HG03280 (cell line): Measurements from ENCODE around the gene SNTG2.

Experiments
- ATAC-seq: cut with Tn5 transposase; IDR thresholded peaks from one replicate; pipeline ENCODE4 v1.9.1; 2021; ENCODE audit warnings: mild to moderate bottlenecking, moderate library complexity; ENCODE audit not compliant: unreplicated experiment

Gene SNTG2

DNA sequence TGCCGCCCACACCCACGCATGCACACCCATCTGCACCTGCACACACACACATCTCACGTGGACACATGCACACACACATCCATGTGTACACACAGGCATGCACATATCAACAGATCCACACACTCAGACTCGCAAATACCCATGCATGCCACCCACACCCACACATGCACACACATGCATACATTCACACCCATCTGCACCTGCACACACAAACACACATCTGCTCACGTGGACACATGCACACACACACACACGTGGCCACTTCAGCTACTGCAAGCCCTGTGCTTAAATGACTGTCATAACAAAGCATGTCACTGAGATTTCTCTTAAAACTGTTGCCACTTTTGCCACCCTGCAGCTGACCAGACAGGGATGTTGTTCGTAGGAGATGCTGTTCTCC, 186.6 kb downstream of the SNTG2 start:
- no peak for ATAC-seq

DNA sequence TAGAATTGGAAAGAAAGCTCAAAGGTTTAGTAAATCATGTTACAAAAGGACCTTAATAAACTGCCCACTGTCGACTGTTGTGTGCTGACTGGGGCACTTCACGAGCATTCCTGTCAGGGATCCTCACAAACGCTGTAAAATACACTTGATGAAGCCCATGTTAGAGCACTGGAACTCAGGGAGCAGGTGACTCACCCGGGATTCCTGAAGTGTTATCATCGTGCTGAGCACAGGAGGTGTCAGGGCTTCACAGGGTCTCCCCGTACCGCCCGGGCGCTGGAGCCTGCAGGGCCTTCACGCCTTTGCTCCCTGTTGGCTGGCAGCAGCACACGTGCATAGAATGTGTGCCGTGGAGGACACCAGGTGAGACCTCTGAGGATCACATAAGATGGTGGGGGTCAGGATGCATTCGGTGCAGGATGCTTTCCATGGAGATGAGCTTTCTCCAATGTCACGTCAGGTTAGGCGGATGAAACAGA, 187.3 kb downstream of the SNTG2 start:
- no peak for ATAC-seq

DNA sequence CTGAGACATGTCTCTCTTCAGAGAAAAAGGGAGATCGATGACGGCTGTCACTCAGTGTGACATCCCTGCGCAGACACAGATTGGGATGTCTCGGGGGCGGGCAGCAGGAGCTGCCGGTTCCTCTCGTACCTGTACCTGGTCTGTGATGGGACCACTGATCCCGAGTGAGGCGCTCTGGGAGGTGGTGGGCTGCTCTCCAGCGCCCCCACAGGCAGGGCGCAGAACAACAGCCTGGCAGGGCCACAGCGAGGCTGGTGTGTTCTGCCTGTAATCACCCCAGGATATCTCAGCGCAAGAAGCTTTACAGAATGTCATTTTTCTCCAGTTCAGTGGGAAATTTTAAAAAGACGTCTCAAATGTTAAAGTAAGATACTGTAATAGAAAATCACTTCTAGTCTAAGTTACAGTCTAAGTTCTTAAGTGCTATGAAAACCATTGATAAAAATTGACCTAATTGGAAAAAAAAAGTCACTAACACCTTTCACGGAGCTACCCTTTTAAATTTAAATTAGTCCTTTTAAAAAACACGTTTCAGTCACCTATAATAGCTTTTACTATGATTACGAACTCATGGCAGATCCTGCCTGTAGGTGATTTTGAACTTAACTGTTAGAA, 189.8 kb downstream of the SNTG2 start:
- no peak for ATAC-seq

DNA sequence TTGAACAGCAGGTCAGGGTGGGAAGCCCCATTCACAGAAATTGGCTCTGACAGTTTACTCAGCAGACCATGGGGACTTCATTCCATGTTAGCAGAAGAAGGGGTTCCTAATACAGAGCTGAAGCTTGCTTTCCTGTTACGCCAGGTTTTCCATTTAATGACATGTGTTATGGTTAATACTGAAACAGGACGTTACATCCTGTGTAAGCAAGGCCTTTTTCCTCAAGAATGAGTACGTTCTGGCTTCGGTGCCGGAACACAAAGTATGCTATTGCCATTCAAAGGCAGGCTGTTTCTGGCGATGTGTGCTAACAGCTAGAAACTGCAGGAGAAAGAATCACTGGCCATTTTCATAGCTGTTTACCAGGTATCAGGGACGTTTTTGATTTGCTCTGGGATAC, 190.4 kb downstream of the SNTG2 start:
- ATAC-seq, result no peak

DNA sequence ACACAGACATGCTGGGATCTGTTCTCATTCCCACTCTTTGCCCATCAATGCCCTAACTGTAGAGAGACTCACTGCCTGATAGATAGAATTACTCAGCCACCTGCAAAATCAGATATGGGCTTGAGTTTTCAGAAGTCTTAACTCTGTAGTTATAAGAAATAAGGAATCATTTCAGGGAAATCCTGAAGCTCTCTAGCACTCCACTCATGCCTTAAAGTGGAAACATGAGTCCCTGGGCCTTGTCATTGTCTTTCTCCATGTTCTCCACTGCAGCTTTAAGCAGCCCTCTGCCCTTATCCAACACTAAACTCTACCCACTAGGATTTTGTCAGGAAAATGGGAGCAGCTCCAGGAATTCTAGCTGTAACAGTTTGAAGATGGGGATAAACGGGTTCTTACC, 192.5 kb downstream of the SNTG2 start:
- no peak for ATAC-seq

DNA sequence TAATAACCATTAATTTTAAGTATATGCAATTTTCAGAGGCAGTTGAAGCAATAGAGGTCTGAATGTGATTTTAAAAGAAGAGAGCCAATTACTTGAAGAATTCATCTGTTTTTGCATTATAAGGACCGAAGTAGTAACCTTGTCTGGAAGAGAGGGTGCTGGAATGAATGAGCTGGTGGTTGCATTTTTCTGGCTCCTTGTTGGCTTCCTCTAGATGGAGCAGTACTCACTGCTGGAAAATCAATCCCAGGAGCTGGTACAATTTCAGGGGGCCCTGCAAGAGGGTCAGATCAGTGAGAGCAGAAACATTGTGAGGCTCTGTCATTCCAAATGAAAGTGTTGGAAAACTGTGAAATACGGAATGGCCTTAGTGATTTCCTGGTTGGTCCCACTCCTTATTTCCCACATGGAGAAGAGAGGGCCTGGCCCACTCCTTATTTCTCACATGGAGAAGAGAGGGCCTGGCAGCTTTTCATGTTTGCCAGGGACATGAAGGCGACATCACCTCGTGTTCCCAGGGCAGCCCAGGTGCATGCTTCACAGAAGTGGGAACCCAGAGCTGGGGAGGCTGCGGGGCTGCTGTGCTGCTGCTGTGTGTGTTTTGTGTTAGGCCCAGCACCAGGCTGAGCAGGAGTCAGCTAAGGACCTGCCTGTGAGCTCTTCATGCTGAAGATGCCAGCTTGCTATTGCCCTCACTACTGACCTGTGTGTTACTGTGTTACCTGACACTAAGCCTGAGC, 197.4 kb downstream of the SNTG2 start:
- no peak for ATAC-seq

DNA sequence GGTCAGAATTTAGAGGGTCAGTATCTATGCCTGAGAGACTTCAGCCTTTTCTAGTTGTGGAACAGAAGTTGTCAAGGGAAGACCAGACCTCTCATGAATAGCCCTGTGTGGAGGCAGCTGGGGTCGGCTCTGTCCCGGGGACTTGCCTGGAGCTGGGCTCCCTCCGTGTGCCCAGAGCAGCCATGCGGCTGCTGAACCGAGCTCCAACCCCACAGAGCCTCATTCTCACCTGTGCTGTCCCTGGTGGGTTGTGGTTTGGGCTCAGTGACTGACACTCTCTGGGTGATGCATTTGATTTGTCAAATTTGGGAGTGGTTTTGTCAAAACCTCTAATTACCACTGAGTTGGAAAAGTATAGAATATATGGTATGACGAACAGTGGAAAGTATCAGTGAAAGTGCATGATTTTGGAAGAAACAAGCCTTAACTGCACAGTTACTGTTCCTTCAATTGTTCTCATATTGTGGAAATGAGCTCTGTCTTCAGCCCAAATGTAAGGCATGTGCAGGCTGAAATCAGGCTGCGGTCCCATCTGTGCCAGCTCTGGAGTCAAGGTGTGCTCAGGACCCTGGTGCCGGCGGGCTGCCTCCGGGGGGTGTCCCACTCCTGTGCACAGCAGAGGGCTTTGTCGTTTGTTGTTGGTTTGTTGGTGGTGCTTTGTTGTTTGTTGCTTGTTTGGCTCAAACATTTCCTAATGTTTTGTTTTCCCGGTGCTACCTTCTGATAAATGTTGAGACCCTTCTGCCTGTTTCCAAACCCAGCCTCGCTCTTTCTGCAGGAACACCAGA, 200.3 kb downstream of the SNTG2 start:
- no peak for ATAC-seq

DNA sequence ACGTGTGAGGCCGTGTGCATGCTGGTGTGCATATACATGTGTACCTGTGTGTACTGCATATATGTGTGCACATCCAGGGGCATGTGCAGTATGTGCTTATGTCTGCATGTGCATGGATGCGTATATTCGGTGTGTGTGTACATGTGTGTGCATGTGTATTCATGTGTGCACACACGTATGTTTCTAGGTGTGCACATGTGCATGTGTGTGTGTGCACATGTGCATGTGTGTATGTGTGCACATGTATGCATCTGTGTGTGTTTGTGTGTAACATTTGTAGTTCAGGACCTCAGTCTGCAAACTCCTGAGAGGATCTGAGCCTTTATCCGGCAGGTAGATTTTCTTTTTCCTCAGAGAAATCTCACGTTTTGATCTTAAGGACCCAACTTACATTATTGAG, 201.7 kb downstream of the SNTG2 start:
- ATAC-seq, result no peak

DNA sequence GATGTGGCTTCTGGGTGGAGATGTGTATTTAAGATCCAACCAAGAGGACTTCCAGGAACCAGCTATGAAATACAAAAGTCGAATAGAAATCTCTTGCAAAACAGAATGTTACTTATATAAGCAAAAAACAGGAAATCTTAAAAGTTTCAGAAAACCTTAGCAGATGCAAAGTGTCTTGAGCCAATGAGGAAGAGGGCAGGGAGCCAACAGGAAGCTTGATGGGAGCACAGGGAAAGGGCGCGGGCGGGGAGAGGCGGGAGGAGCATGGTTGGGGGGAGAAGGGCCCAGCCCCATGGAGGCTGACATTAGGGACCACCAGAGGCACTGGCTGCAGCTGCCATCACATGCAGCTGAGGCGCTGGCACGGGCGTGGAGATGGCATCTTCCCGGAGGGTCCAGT, 203.3 kb downstream of the SNTG2 start:
- ATAC-seq, result no peak

DNA sequence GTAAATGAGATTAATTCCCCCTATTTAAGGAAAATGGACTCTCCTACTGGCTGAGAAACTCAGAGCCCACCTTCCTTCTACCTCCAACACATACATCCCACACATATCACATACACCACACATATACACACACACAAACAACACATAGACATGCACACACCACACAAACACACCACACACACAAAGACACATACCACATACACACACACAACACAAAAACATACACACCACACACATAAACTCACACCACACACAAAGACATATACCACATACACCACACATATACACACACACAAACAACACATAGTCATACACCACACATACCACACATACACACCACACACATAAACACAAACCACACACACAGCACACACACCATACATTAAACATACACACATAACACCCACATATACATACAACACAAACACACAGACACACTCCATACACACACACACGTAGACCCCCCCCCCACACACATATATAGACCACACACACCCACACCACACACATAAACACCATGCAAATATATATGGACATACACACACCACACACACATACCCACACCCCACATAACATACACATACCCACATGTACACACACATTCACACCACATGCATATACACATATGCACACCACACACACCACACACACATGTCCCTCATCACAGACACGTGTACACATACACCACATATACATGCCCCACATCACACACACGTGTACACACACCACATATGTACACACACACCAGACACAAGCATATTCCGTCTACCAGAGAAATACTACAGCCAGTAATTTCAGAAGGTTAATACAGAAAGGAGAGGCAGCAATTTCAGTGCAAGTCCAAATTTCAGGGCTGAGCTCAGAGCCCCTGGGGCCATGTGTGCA, 204.3 kb downstream of the SNTG2 start:
- no peak for ATAC-seq

DNA sequence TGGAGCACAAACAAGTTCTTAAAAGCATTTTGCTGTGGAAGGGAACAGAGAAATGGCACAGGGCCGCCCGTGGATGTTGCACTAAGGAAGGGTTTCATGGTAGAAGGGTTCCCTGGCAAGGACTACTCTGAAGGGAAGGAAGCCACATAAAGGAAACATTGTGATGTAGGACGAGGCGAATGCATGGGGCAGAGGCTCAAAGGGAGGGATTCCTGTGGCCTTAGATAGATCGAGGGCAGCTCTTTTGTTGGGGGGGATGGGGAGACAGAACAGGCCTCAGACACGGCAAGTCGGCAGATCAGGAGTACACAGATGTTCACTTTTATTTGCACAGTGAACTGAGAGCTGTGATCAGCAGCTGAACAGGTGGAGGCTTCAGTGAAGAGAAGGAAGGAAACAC, 205.4 kb downstream of the SNTG2 start:
- ATAC-seq, result no peak

DNA sequence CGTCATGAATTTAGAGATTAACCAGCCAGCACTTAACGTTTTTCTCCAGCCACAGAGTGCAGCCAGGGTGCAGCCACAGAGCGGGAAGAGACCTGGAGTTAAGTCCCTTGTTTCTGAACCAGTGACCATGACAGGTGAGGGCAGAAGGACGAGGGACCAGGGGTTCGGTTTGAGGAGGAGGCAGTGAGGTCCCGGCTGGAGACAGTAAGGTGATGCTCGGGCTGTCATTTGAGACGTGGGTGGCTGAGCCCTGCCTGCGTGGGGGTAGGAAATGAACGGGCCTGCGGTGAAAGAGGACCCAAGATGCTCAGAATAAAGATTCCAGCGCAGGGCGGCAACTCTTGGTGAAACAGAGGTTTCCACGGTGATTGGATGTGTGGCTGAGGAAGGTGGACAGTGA, 205.9 kb downstream of the SNTG2 start:
- no peak for ATAC-seq

DNA sequence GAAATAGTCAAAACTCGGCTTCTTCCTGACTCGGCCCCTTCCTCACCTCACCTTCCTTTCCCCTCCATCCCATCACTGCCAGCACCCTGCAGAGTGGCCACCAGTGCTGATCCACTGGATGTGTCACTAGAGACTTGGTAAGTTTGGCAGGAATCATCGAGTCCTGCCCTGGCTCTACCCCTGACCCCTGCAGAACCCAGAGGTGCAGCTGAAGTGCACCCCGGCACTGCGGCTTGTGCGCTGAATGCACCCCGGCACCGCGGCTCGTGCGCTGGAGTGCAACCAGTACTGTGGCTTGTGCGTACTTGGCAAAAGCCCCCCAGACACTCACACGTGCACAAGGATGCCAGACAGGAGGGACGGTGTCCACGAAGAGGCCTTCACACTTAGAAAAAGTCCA, 206.5 kb downstream of the SNTG2 start:
- ATAC-seq, result no peak

DNA sequence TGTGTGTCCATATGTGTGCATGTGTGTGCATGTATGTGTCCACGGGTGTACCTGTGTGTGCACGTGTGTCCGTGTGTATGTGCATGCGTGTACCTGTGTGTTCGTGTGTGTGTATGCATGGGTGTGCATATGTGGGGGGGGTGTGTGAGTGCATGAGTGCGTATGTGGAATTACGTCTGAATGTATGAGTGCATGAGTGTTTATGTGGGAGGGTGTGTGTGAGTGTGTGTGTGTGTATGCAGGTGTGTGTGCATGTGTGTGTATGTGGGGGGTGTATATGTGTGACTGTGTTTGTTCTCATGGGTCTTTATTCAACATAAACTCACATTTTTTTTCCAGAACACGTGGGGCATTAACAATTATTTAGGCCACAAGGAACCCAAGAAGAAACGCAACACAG, 208.4 kb downstream of the SNTG2 start:
- no peak for ATAC-seq

DNA sequence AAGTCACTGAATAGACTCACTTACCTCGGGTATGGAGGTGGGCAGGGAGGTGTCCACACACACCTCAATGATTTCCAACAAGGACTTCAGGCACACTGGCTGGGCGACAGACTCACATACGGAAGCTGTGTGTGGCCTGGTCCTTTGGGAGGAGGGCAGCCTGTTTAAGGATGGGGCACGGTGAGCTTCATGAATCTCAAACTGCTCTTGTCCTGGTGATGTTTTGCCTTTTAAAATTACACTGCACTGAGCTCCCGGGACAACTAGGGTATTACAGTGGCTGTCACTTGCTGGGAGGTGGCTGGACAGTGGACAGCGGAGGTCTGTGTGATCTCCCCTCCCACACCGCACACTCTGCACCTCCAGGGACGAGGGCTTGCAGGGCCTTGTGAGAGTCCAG, 211.6 kb downstream of the SNTG2 start:
- no peak for ATAC-seq

DNA sequence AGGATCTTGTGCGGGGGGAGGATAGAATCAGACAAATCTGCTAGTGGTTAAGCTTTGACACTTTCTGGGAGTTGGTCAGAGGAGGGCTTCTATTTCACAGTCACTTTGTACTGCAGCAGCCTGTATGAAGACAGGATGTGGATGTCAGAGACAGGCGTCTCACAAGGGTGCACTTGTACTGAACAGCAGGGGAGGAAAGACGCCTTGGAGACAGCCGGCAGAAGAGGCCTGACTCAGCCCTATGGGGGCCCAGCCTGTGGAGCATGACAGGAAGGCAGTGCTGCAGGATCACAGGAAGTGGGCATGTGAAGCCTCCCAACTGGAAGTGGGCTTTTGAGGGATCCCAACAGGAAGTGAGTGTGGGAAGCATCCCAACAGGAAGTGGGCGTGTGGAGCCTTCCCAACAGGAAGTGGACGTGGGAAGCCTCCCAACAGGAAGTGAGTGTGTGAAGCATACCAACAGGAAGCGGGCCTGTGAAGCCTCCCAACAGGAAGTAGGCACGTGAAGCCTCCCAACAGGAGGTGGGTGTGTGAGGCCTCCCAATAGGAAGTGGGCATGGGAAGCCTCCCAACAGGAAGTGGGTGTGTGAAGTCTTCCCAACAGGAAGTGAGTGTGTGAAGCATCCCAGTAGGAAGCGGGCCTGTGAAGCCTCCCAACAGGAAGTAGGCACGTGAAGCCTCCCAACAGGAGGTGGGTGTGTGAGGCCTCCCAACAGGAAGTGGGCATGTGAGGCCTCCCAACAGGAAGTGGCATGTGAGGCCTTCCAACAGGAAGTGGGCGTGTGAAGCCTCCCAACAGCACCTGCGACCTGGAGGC, 212.3 kb downstream of the SNTG2 start:
- ATAC-seq, result no peak

DNA sequence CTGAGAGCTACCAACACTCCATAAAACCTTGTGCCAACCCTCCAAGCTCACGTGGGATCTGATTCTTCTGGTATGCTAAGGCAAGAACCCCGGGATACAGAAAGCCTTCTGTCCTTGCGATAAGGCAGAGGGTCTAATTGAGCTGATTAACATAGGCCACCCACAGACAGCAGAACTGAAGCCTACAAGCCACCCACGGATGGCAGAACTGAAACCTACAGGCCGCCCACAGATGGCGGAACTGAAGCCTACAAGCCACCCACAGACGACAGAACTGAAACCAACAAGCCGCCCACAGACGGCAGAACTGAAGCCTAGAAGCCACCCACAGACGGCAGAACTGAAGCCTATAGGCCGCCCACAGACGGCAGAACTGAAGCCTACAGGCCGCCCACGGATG, 216.3 kb downstream of the SNTG2 start:
- no peak for ATAC-seq

DNA sequence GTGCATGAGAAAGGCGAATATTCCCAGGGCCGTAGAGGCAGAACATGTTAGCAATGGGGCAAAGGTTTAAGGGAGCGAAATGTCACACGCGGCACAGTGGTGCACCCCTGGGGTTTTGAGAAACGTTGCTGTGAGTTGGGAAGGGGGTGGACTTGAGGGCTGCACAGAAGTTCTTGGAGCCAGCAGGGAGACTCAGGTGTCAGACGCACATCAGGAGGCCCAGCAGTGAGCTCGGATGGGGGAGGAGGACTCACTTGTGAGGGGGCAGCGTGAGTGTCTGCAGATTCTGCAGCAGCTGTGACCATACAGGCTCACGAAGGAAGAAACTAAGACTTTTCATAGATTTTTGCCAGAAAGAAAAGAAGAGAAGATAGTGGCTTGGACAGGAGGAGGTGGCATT, 218.2 kb downstream of the SNTG2 start:
- ATAC-seq, result no peak

DNA sequence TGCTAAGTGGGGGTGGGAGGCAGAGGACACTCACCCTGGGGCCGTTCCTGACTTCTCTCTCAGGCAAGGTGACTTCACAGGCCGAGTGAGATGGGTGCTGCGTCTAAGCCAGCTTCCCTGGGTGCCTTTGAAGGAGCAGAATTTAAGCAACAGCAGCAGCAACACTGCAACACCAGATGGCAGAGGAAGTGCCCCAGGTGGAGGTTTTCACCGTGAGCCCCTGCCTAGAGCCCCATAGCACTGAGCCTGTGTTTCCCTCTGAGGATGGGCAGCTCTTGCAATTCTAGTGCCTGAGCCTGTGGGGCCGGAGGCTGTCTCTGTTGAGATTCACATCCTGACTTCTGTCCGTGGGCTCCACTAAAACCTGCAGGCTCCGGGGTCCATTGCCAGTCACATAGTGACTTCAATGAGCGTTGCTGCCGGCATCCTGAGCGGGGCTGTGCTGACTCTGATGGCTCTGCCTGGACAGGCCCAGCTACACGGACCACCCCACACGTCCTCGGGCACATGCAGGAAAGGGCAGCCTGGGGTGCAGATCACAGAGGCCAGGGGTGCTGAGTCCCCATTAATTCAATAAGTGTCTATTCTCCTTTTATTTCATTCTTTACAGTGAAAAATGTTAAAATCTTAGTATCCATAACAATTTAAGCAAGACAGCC, 218.8 kb downstream of the SNTG2 start:
- ATAC-seq, result no peak

DNA sequence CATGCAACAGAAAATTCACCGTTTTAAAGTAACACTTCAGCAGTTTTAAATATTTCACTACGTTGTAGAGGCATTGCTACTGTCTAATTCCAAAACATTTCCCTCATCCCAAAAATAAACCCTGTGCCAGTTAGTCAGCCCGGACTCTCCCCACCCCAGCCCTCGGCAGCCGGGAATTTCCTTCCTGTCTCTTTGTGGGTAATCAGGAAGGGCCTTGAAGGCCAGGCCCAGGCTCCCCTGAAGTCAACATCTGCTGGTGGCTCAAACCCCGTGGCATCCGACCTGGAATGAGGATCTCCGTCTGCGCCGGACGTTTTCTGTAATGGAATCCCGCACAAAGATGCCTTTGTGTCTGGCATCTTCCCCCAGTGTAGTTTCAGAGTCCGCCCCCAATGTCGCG, 219.6 kb downstream of the SNTG2 start:
- ATAC-seq, result no peak
